Measurements from ENCODE around the gene PAN3. TPM values are rescaled to one million over a fixed set of nuclear protein-coding genes. Genes with fewer than 3 reads are reported as not detected.

PAN3 gene
- total RNA-seq, 1 experiment from 2014 or later, result 48.5 TPM

DNA sequence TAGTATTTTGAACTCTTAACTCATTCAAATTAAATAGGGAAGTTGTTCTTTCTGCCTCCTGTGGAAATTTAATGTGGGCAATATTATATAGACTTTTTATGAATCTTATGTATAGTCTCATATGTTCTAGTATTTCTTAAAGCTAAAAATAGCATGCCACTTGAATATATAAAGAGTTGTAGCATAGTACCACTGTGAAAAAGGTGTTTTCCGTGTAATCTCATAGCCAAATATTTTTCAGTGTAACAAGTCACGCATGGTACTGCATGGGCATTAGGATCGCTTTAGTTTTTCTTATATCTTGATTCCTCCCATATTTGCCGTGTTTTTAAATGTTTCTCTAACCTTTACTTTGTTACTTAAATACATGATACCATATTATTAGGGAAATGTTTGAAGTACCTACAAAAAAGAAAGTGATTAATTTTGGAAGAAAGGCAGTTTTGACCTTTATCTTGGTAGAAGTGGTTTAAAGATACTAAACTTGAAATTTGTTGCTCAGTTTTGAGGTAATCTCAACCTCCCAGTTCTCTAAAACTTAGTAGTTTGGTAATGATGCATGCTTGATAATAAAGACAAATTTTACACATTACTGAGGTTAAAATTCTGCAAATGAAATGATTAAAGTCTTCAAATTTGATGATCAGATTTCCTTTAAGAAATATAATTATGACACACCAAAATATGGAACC, 81.2 kb downstream of the PAN3 start:
- no peak overlapping the region for H3K23ac ChIP-seq (ENCODE audit: insufficient read length, low read depth, low read length)
- H3K56ac ChIP-seq (ENCODE audit: insufficient read length, low read depth, low read length), result no peak overlapping the region
- no peak overlapping the region for H4K8ac ChIP-seq (replicated peaks; ENCODE audit: insufficient read length, low read depth, low read length)
- no peaks in the 10 kb centered on the region for H3K23me2 ChIP-seq (ENCODE audit: insufficient read length, low read depth, low read length, poor library complexity, severe bottlenecking)
- H2BK5ac ChIP-seq (ENCODE audit: insufficient read length, low read length), result no peak overlapping the region
- H2BK12ac ChIP-seq (ENCODE audit: insufficient read length, low read depth, low read length), result no peak overlapping the region
- H3K27me3 ChIP-seq (ENCODE audit: insufficient read depth, low read length), result no peaks in the 10 kb centered on the region
- no peak overlapping the region for H4K91ac ChIP-seq (ENCODE audit: insufficient read length, low read depth, low read length)
- no peak overlapping the region for H2BK15ac ChIP-seq (ENCODE audit: low read depth, low read length)
- no peaks in the 10 kb centered on the region for H3K9me3 Mint-ChIP-seq
- DNase-seq, result no peak
- H3K9me3 ChIP-seq (ENCODE audit: control insufficient read depth, low read depth, low read length), result no peaks in the 10 kb centered on the region
- H3T11ph ChIP-seq (ENCODE audit: low read length), result no peak overlapping the region
- H3K9ac ChIP-seq (ENCODE audit: extremely low read depth, insufficient read length, low read length), result no peak overlapping the region
- no peak overlapping the region for H2BK120ac ChIP-seq (ENCODE audit: low read depth, low read length, poor library complexity, severe bottlenecking)
- no peak overlapping the region for H3K14ac ChIP-seq (ENCODE audit: insufficient read depth, low read length)
- no peak overlapping the region for H3K4me2 ChIP-seq (ENCODE audit: insufficient read depth, insufficient read length, low read length)
- no peak overlapping the region for H2BK20ac ChIP-seq (ENCODE audit: low read depth, low read length, poor library complexity, severe bottlenecking)
- no peak overlapping the region for H2AFZ ChIP-seq (ENCODE audit: low read length)
- H3K27ac ChIP-seq (ENCODE audit: insufficient read length, low read depth, low read length), result no peak overlapping the region
- no peaks in the 10 kb centered on the region for H4K20me1 ChIP-seq (ENCODE audit: control insufficient read depth, insufficient read depth, insufficient read length)
- H3K27me3 Mint-ChIP-seq (ENCODE audit: low read depth), result no peaks in the 10 kb centered on the region
- no peak overlapping the region for H4K5ac ChIP-seq (ENCODE audit: insufficient read length, low read depth, low read length)
- WGBS (ENCODE audit: extremely low coverage, insufficient read length, low lambda C conversion rate), result no CpG with 5 or more reads among the region's 4 CpGs
- peaks cover 0 to 16% (median 13%) of the 10 kb centered on the region in 3 experiments; a peak in 5 of 7 replicates for H3K36me3 Mint-ChIP-seq (ENCODE audit: insufficient read depth in 1 of 3, low read depth in 3 of 3)
- no peak overlapping the region for H2AK5ac ChIP-seq (ENCODE audit: insufficient read length, low read length)
- H3K18ac ChIP-seq (ENCODE audit: insufficient read length, low read depth, low read length), result no peak overlapping the region
- H3K27ac Mint-ChIP-seq, result peak overlapping the region in 1 of 3 experiments; percentile 61; a peak in 1 of 7 replicates
- no peaks in the 10 kb centered on the region for H3K79me1 ChIP-seq (ENCODE audit: insufficient read depth, low read depth, low read length, poor library complexity, severe bottlenecking)
- H3K79me2 ChIP-seq (ENCODE audit: insufficient read depth, low read length), result no peaks in the 10 kb centered on the region
- no peaks in the 10 kb centered on the region for H3K4me1 ChIP-seq (ENCODE audit: insufficient read depth, low read length)
- no peak overlapping the region for H3K4me3 Mint-ChIP-seq
- TF ChIP-seq, protein P1, sequence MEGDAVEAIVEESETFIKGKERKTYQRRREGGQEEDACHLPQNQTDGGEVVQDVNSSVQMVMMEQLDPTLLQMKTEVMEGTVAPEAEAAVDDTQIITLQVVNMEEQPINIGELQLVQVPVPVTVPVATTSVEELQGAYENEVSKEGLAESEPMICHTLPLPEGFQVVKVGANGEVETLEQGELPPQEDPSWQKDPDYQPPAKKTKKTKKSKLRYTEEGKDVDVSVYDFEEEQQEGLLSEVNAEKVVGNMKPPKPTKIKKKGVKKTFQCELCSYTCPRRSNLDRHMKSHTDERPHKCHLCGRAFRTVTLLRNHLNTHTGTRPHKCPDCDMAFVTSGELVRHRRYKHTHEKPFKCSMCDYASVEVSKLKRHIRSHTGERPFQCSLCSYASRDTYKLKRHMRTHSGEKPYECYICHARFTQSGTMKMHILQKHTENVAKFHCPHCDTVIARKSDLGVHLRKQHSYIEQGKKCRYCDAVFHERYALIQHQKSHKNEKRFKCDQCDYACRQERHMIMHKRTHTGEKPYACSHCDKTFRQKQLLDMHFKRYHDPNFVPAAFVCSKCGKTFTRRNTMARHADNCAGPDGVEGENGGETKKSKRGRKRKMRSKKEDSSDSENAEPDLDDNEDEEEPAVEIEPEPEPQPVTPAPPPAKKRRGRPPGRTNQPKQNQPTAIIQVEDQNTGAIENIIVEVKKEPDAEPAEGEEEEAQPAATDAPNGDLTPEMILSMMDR (conservative IDR thresholded peaks at IDR 0.05), result no peak
- H3K4me1 Mint-ChIP-seq, result no peaks in the 10 kb centered on the region
- no peak overlapping the region for H3K4ac ChIP-seq (ENCODE audit: low read depth, low read length)
